Measurements from ENCODE around the gene SPIN1.

DNA sequence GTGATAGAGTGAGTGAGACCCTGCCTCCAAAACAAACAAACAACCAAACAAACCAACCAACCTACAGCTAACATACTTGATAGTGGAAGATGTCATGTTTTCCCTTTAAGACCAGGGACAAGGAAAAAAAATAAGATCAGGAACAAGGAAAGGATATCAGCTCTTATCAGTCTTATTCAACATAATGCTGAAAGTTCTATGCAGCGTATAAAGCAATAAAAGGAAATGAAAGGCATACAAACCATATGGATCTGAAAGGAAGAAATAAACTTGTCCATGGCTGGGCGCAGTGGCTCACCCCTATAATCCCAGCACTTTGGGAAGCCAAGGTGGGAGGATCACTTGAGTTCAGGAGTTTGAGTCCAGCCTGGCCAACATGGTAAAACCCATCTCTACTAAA, 23.5 kb upstream of the SPIN1 start:
- TF ChIP-seq, protein P1, sequence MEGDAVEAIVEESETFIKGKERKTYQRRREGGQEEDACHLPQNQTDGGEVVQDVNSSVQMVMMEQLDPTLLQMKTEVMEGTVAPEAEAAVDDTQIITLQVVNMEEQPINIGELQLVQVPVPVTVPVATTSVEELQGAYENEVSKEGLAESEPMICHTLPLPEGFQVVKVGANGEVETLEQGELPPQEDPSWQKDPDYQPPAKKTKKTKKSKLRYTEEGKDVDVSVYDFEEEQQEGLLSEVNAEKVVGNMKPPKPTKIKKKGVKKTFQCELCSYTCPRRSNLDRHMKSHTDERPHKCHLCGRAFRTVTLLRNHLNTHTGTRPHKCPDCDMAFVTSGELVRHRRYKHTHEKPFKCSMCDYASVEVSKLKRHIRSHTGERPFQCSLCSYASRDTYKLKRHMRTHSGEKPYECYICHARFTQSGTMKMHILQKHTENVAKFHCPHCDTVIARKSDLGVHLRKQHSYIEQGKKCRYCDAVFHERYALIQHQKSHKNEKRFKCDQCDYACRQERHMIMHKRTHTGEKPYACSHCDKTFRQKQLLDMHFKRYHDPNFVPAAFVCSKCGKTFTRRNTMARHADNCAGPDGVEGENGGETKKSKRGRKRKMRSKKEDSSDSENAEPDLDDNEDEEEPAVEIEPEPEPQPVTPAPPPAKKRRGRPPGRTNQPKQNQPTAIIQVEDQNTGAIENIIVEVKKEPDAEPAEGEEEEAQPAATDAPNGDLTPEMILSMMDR (IDR thresholded peaks at IDR 0.05): no peak
- TF ChIP-seq EZH2 (IDR thresholded peaks at IDR 0.05; ENCODE audit: borderline replicate concordance, insufficient read depth, low read depth, low read length, poor library complexity, severe bottlenecking): no peak

All from B cell (primary cell).